Osteocyte (in vitro differentiated cells): ENCODE measurements around the gene TMEM240. TPM values are rescaled to one million over a fixed set of nuclear protein-coding genes. Genes with fewer than 3 reads are reported as not detected.

Experiments
- DNase-seq: peaks from one replicate; pipeline ENCODE4 v3.0.0; 2021; ENCODE audit warnings: mixed read lengths; ENCODE audit not compliant: unreplicated experiment; ENCODE audit errors: extremely low spot score
- H3K27ac Mint-ChIP-seq: one replicate; pipeline ENCODE4 v1.8.0; 2021; ENCODE audit warnings: mild to moderate bottlenecking, mixed read lengths; ENCODE audit not compliant: unreplicated experiment
- H3K27me3 Mint-ChIP-seq: one replicate; pipeline ENCODE4 v1.8.0; 2021; ENCODE audit warnings: mixed read lengths; ENCODE audit not compliant: unreplicated experiment
- H3K36me3 Mint-ChIP-seq: one replicate; pipeline ENCODE4 v1.8.0; 2021; ENCODE audit warnings: mixed read lengths; ENCODE audit not compliant: unreplicated experiment
- H3K4me1 Mint-ChIP-seq: one replicate; pipeline ENCODE4 v1.8.0; 2021; ENCODE audit warnings: mixed read lengths; ENCODE audit not compliant: unreplicated experiment
- H3K4me3 Mint-ChIP-seq: one replicate; pipeline ENCODE4 v1.8.0; 2021; ENCODE audit warnings: mild to moderate bottlenecking, moderate library complexity, mixed read lengths; ENCODE audit not compliant: unreplicated experiment
- H3K9me3 Mint-ChIP-seq: one replicate; pipeline ENCODE4 v1.8.0; 2021; ENCODE audit warnings: mixed read lengths; ENCODE audit not compliant: unreplicated experiment
- CTCF ChIP-seq: fragments of 200-600 bp; sonication (generic); IDR thresholded peaks from 2 replicates; pipeline ENCODE4 v1.5.0; 2021; ENCODE audit warnings: antibody characterized with exemption, mild to moderate bottlenecking, moderate library complexity
- long read RNA-seq: library from polyadenylated mRNA; unstranded; transcript quantifications from one replicate; pipeline ENCODE4 v2.0.0, GENCODE V29; 2021
- total RNA-seq: library from RNA; stranded (reverse); gene quantifications from 2 replicates; pipeline ENCODE4 v1.2.1, GENCODE V29; 2021

Gene TMEM240
- total RNA-seq, result 12.4 and 16.6 TPM in 2 replicates
- long read RNA-seq, result 0 reads

GRCh38 chr1:1540090-1540817, at the start of gene TMEM240:
TMEM240 (minus strand) TSS chr1:1540624; CDS start chr1:1540346, 278 bp downstream.
- Mint-ChIP-seq H3K27ac (peak within 1 kb of the TSS; percentile 47), H3K4me1 (peaks cover 6% of the 10 kb centered on the region), H3K9me3 (no peaks in the 10 kb centered on the region), H3K4me3 (peak within 1 kb of the TSS; percentile 75), H3K36me3 (no peaks in the 10 kb centered on the region), H3K27me3 (no peaks in the 10 kb centered on the region)
- peak; percentile 93 for DNase-seq
- no peak for TF ChIP-seq CTCF

- peaks cover 4% of the 10 kb centered on the region for H3K4me1 Mint-ChIP-seq
Observed at GRCh38 chr1:1583347-1584010, 43.1 kb upstream of the TMEM240 start.

DNA sequence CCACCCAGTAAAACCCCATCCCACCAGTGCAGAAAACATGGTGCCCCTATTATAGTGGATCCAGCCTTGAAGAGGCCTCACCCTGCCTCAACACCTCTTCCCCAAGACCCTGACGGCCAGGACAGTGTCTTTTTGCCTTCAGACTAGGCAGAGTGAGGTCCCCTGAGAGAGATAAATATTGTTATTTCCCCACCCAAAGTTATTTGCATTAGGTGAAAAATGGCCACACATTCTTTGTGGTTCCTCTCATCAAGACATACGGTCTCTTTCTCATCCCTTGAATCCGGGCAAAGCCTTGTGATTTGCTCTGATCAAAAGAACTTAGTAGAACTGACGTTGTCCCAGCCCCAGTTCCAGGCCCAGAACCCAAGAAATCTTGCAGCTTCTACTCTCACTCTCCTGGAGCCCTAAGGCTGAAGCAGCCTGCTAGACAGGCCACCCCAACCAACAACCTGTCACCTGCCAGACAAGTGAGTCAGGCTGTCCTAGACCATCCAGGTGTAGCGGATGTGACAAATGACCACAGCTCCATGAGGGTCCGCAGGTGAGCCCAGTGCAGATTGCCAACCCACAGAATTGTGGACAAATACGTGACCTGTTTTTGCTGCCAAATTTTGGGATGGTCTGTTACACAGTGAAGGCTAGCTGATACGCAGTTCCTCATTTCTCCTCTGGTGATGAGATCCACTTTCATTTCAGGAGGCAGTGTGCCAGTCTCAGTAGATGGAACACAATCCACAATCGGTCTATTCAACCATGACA, 42.3 kb upstream of the TMEM240 start:
- H3K27ac Mint-ChIP-seq, result no peak overlapping the region
- no peak for DNase-seq
- H3K4me1 Mint-ChIP-seq, result peaks cover 4% of the 10 kb centered on the region
- no peak overlapping the region for H3K4me3 Mint-ChIP-seq
- no peaks in the 10 kb centered on the region for H3K36me3 Mint-ChIP-seq
- peaks cover 26% of the 10 kb centered on the region for H3K27me3 Mint-ChIP-seq
- no peak for TF ChIP-seq CTCF
- H3K9me3 Mint-ChIP-seq, result no peaks in the 10 kb centered on the region

More at GRCh38 chr1:1583347-1584010, 43.1 kb upstream of the TMEM240 start:
- no peak for TF ChIP-seq CTCF
- DNase-seq, result no peak
- H3K9me3 Mint-ChIP-seq, result no peaks in the 10 kb centered on the region
- H3K27ac Mint-ChIP-seq, result no peak overlapping the region
- no peaks in the 10 kb centered on the region for H3K36me3 Mint-ChIP-seq
- H3K4me3 Mint-ChIP-seq, result no peak overlapping the region
- H3K27me3 Mint-ChIP-seq, result peaks cover 26% of the 10 kb centered on the region

DNA sequence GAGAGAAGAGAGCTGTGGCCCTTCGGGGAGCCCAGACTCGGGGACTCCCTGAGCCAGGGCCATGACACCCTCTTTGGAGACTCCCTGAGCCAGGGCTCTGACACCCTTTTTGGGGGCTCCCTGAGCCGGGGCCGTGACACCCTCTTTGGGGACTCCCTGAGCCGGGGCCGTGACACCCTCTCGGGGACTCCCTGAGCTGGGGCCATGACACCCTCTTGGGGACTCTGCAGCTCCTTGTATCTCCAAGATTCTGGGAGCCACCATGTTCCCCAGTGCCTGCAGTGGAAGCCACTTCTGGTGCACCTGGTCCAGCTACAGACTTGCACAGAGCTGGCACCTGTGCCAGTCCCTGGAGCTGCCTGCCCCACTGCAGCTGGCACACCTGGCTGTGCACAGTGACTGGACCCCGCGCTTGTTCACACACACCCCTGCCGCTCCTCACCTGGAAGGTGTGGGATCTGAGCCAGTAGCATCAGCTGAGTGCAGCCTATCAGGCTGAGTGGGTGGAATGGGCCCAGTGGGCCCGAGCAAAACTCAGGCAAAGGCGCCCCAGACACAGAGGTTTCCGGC, 38.0 kb upstream of the TMEM240 start:
- Mint-ChIP-seq H3K27ac (no peak overlapping the region), H3K9me3 (no peaks in the 10 kb centered on the region), H3K27me3 (peaks cover 16% of the 10 kb centered on the region), H3K4me1 (peaks cover 14% of the 10 kb centered on the region), H3K36me3 (no peaks in the 10 kb centered on the region), H3K4me3 (no peak overlapping the region)
- DNase-seq, result no peak
- TF ChIP-seq CTCF, result no peak
